ENCODE data around the gene TRPM2. TPM values are rescaled to one million over a fixed set of nuclear protein-coding genes. Genes with fewer than 3 reads are reported as not detected.

The TRPM2 gene
- total RNA-seq, 1 experiment from 2014 or later = 0.26 TPM

- no peaks in the 10 kb centered on the region for H3K27me3 ChIP-seq (ENCODE audit: control insufficient read depth, insufficient read depth, low read length)
- ATAC-seq = no peak
- TF ChIP-seq CTCF (IDR thresholded peaks at IDR 0.05) (no peak), TCF7L2 (IDR thresholded peaks at IDR 0.05; ENCODE audit: low read depth, low read length) (no peak), SIN3A (IDR thresholded peaks at IDR 0.05; ENCODE audit: borderline replicate concordance, insufficient read depth, low read depth, low read length) (no peak), POLR2AphosphoS5 (IDR thresholded peaks at IDR 0.05; ENCODE audit: low read depth, low read length) (no peak), REST (IDR thresholded peaks at IDR 0.05; ENCODE audit: insufficient read depth in 1 of 2, low read depth in 2 of 2, low read length in 1 of 2) (no peak)
- in situ Hi-C loops (cut with HindIII; ENCODE audit: low pct_unique_long_range_greater_than_20kb, low sequenced_read_pairs) (no loop called here), intact Hi-C loops (cut with micrococcal nuclease; ENCODE audit: unreplicated experiment) (no loop called here)
- ChIA-PET POLR2A (no interaction called here), CTCF (no interaction called here)
- H3K27ac ChIP-seq (ENCODE audit: low read length) = no peak overlapping the region
- no peaks in the 10 kb centered on the region for H3K9me3 ChIP-seq (ENCODE audit: control insufficient read depth, insufficient read depth, low read depth, low read length)
- no TSS peak for BruUV-seq (replicated peaks)
- no peaks in the 10 kb centered on the region for H3K36me3 ChIP-seq (ENCODE audit: control insufficient read depth, insufficient read depth, low read length)
- DNase-seq (ENCODE audit: low read depth, low spot score) = no peak
- no peaks in the 10 kb centered on the region for H3K4me1 ChIP-seq (ENCODE audit: control insufficient read depth, insufficient read depth, low read length)
- no peak overlapping the region for H3K4me3 ChIP-seq (ENCODE audit: low read depth in 2 of 2, low read length in 2 of 2)
Measured at GRCh38 chr21:44460441-44460755, 107.0 kb downstream of the TRPM2 start.

GRCh38 chr21:44461005-44461404, 107.6 kb downstream of the TRPM2 start:
- BruUV-seq (replicated peaks) = no TSS peak
- intact Hi-C loops (cut with micrococcal nuclease; ENCODE audit: unreplicated experiment) (no loop called here), in situ Hi-C loops (cut with HindIII; ENCODE audit: low pct_unique_long_range_greater_than_20kb, low sequenced_read_pairs) (no loop called here)
- H3K4me1 ChIP-seq (ENCODE audit: control insufficient read depth, insufficient read depth, low read length) = no peaks in the 10 kb centered on the region
- ATAC-seq = no peak
- no peaks in the 10 kb centered on the region for H3K9me3 ChIP-seq (ENCODE audit: control insufficient read depth, insufficient read depth, low read depth, low read length)
- H3K4me3 ChIP-seq (ENCODE audit: low read depth in 2 of 2, low read length in 2 of 2) = no peak overlapping the region
- H3K36me3 ChIP-seq (ENCODE audit: control insufficient read depth, insufficient read depth, low read length) = no peaks in the 10 kb centered on the region
- H3K27ac ChIP-seq (ENCODE audit: low read length) = no peak overlapping the region
- POLR2A ChIA-PET = no interaction called here
- no peak for DNase-seq (ENCODE audit: low read depth, low spot score)
- CTCF ChIA-PET = interaction anchor here (0.6 kb wide), 1 partner anchor 16 kb away, joined by 3 read pairs; no protein-coding TSS in a partner anchor
- TF ChIP-seq REST (IDR thresholded peaks at IDR 0.05; ENCODE audit: insufficient read depth in 1 of 2, low read depth in 2 of 2, low read length in 1 of 2) (no peak), SIN3A (IDR thresholded peaks at IDR 0.05; ENCODE audit: borderline replicate concordance, insufficient read depth, low read depth, low read length) (no peak), CTCF (IDR thresholded peaks at IDR 0.05) (no peak), POLR2AphosphoS5 (IDR thresholded peaks at IDR 0.05; ENCODE audit: low read depth, low read length) (no peak), TCF7L2 (IDR thresholded peaks at IDR 0.05; ENCODE audit: low read depth, low read length) (no peak)
- H3K27me3 ChIP-seq (ENCODE audit: control insufficient read depth, insufficient read depth, low read length) = no peaks in the 10 kb centered on the region
